Progenitor cell of endocrine pancreas (in vitro differentiated cells): Measurements from ENCODE around the gene CAMLG. TPM values are rescaled to one million over a fixed set of nuclear protein-coding genes. Genes with fewer than 3 reads are reported as not detected.
"Not testable (repeated sequence)": the region's sequence is repeated elsewhere in the genome, so short reads cannot be mapped to it uniquely, and the experiment has no call there.

Source experiments
- DNase-seq: peaks from one replicate; pipeline ENCODE4 v3.0.0; 2021; ENCODE audit warnings: low spot score; ENCODE audit not compliant: unreplicated experiment
- H3K27ac Mint-ChIP-seq: 2 replicates; pipeline ENCODE4 v1.8.0; 2021; ENCODE audit warnings: mild to moderate bottlenecking, moderate library complexity, mixed read lengths
- H3K27me3 Mint-ChIP-seq: 2 replicates; pipeline ENCODE4 v1.8.0; 2021; ENCODE audit warnings: mixed read lengths
- H3K36me3 Mint-ChIP-seq: 2 replicates; pipeline ENCODE4 v1.8.0; 2022; ENCODE audit warnings: mixed read lengths; ENCODE audit not compliant: insufficient read depth
- H3K4me1 Mint-ChIP-seq: 2 replicates; pipeline ENCODE4 v1.8.0; 2021; ENCODE audit warnings: low read depth, mixed read lengths
- H3K4me3 Mint-ChIP-seq: 2 replicates; pipeline ENCODE4 v1.8.0; 2021; ENCODE audit warnings: low read depth, mild to moderate bottlenecking, moderate library complexity, mixed read lengths
- H3K9me3 Mint-ChIP-seq: 2 replicates; pipeline ENCODE4 v1.8.0; 2021; ENCODE audit warnings: low read depth, mixed read lengths
- total RNA-seq: library from RNA; stranded (reverse); gene quantifications from 2 replicates; pipeline ENCODE4 v1.2.1, GENCODE V29; 2021
- TF ChIP-seq, protein P1 (sequence below): fragments of 200-600 bp; sonication (generic); IDR thresholded peaks from one replicate; pipeline ENCODE4 v1.5.0; 2021; ENCODE audit warnings: antibody characterized with exemption, mild to moderate bottlenecking; ENCODE audit not compliant: unreplicated experiment

CAMLG gene
- total RNA-seq, 1 donor from 2014 or later, result 40.8 TPM

GRCh38 chr5:134714541-134714940 is 23.8 kb upstream of the CAMLG start:
- Mint-ChIP-seq H3K4me1 (no peaks in the 10 kb centered on the region), H3K36me3 (peaks cover 21% of the 10 kb centered on the region), H3K27me3 (no peaks in the 10 kb centered on the region)

DNA sequence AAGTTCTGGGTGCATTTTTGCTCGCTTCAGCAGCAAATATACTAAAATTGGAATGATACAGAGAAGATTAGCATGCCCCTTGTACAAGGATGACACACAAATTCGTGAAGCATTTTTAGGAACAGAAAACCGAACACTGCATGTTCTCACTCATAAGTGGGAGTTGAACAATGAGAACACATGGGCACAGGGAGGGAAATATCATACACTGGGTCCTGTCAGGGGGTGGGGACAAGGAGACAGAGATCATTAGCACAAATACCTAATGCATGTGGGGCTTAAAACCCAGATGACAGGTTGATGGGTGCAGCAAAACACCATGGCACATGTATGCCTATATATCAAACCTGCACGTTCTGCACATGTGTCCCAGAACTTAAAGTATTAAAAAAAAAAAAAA is 22.9 kb upstream of the CAMLG start:
- not testable (repeated sequence) for H3K4me3 Mint-ChIP-seq, H3K9me3 Mint-ChIP-seq, H3K4me1 Mint-ChIP-seq, DNase-seq, H3K27me3 Mint-ChIP-seq, H3K27ac Mint-ChIP-seq
- peaks cover 17% of the 10 kb centered on the region for H3K36me3 Mint-ChIP-seq

More at GRCh38 chr5:134714541-134714940, 23.8 kb upstream of the CAMLG start:
- Mint-ChIP-seq H3K4me3 (no peak overlapping the region), H3K9me3 (no peaks in the 10 kb centered on the region), H3K27ac (no peak overlapping the region)
- TF ChIP-seq, protein P1, sequence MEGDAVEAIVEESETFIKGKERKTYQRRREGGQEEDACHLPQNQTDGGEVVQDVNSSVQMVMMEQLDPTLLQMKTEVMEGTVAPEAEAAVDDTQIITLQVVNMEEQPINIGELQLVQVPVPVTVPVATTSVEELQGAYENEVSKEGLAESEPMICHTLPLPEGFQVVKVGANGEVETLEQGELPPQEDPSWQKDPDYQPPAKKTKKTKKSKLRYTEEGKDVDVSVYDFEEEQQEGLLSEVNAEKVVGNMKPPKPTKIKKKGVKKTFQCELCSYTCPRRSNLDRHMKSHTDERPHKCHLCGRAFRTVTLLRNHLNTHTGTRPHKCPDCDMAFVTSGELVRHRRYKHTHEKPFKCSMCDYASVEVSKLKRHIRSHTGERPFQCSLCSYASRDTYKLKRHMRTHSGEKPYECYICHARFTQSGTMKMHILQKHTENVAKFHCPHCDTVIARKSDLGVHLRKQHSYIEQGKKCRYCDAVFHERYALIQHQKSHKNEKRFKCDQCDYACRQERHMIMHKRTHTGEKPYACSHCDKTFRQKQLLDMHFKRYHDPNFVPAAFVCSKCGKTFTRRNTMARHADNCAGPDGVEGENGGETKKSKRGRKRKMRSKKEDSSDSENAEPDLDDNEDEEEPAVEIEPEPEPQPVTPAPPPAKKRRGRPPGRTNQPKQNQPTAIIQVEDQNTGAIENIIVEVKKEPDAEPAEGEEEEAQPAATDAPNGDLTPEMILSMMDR, result no peak
- no peak for DNase-seq

DNA sequence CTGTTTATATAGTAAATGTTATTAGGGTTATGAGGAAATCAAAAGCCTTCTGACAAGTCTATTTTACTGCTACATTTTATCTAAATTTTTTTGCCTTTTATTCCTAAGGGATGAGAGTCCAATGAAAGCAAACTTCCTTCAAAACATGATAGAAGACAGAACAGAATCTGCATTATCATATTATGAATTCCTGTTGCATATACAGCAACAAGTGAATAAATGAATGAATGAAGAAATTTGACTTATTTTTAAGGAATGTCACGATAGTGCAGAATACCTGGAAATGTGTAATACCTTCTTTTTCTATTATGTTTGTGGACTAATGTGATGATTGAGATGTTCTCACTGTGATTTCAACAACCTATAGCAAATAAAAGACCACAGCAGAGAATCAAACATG is 13.5 kb upstream of the CAMLG start:
- Mint-ChIP-seq H3K4me3 (no peak overlapping the region), H3K36me3 (peaks cover 6% of the 10 kb centered on the region), H3K4me1 (no peaks in the 10 kb centered on the region), H3K27ac (no peak overlapping the region), H3K9me3 (no peaks in the 10 kb centered on the region), H3K27me3 (no peaks in the 10 kb centered on the region)
- no peak for DNase-seq
- TF ChIP-seq, protein P1, result no peak

DNA sequence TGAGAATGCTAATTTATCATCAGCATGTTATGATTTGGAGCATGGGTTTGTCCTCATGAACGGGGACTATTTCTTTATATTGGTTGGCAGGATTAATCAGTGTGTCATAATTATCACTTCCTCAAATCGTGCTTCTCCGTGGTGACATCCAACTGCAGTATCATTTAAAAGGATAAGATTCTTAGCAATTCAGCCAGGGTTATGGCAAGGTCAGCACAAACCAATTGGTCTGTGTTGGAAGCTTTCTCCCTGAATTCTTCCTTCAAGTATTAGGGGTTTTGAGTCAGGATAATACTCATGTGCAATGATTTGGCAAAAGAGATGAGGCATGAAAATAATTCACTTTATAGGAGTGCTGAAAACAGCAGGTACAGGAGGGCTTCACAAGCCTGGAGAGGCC is 5.5 kb upstream of the CAMLG start:
- no peaks in the 10 kb centered on the region for H3K36me3 Mint-ChIP-seq
- no peak for DNase-seq
- H3K4me3 Mint-ChIP-seq, result no peak overlapping the region
- no peaks in the 10 kb centered on the region for H3K4me1 Mint-ChIP-seq
- H3K27ac Mint-ChIP-seq, result no peak overlapping the region
- no peaks in the 10 kb centered on the region for H3K27me3 Mint-ChIP-seq
- no peaks in the 10 kb centered on the region for H3K9me3 Mint-ChIP-seq
- TF ChIP-seq, protein P1, result no peak

DNA sequence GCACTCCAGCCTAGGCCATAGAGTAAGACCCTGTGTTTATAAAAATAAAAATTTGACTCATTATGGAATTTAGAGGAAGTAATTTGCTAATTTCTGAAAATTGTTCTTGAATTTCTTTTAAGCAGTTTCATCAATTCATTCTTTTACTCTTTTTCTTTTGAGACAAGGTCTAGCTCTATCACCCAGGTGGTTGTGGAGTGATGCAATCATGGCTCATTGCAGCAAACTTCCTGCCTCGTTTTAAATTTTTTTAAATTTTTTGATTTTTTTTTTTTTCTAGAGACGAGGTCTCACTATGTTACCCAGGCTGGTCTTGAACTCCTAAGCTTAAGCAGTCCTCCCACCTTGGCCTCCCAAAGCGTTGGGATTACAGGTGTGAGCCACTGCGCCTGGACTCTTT is 3.1 kb upstream of the CAMLG start:
- Mint-ChIP-seq H3K4me3 (no peak overlapping the region), H3K27me3 (no peaks in the 10 kb centered on the region), H3K4me1 (peaks cover 12% of the 10 kb centered on the region), H3K36me3 (no peaks in the 10 kb centered on the region), H3K9me3 (no peaks in the 10 kb centered on the region), H3K27ac (no peak overlapping the region)
- TF ChIP-seq, protein P1, result no peak
- DNase-seq, result no peak

DNA sequence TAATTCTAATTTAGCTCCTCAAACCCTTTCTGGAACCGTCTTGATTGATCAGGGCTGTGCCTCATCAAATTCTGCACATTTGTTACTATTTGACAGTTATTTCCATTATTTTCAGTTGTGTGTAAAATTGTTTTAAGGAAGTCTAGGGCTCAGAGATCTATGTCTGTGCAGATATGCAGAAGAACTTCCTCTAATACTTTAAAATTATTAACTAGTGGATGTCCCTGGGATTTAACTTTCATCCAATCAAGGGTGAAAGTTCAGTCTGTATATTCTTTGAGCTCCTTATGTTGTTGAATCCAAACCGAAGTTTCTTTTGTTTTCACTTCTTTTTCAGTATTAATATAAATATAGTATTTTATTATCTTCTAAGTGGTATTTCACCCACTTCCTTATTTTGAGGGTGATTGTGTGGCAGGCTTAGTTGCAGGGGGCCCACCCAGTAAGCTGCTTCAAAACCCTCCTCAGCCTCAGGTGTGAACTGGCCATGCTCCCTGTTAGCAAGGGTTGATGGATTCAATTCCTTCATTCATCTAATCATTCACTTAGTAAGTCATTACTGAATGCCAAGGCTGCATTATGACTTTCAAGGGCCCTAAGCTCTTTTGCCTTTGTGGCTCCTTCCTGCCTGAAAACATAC is 2.1 kb upstream of the CAMLG start:
- DNase-seq, result no peak
- TF ChIP-seq, protein P1, result no peak
- Mint-ChIP-seq H3K27ac (no peak overlapping the region), H3K4me3 (no peak overlapping the region), H3K9me3 (no peaks in the 10 kb centered on the region), H3K4me1 (peaks cover 12% of the 10 kb centered on the region), H3K36me3 (peaks cover 3% of the 10 kb centered on the region), H3K27me3 (no peaks in the 10 kb centered on the region)
